ENCODE measurements around the gene LCN6. TPM values are rescaled to one million over a fixed set of nuclear protein-coding genes. Genes with fewer than 3 reads are reported as not detected.

LCN6 gene
- total and polyA plus RNA-seq, 9 of the 15 experiments (the other 6 are each of a cell fraction or from before 2014, with no cell fraction given): 0.10 to 0.45 (median 0.37) TPM; not detected in 5

GRCh38 chr9:136740971-136741882 lies 7.1 kb downstream of the LCN6 start:
- intact Hi-C loops (cut with micrococcal nuclease): no loop called here
- 26% methylated on average over 18 of the region's 37 CpGs for WGBS (ENCODE audit: insufficient coverage, low coverage, missing lambda C conversion rate)
- Histone ChIP-seq H3K4me1 (replicated peaks in 1 of 2; ENCODE audit: control insufficient read depth in 2 of 2, insufficient read depth in 2 of 2, low read length in 2 of 2) (peaks cover 16 to 74% of the 10 kb centered on the region in 2 experiments), H3K27me3 (ENCODE audit: control insufficient read depth in 2 of 2, insufficient read depth in 2 of 2, low read length in 2 of 2) (peaks cover 0 to 5% of the 10 kb centered on the region in 2 experiments; a peak in 3 of 5 replicates), H3K9me3 (replicated peaks; ENCODE audit: control insufficient read depth, insufficient read depth, low read depth, low read length) (no peaks in the 10 kb centered on the region), H3K9me1 (ENCODE audit: control insufficient read depth, insufficient read depth, low read length) (no peaks in the 10 kb centered on the region), H3K27ac (ENCODE audit: extremely low read depth, low read depth, low read length) (no peak overlapping the region), H2AFZ (ENCODE audit: low read depth, low read length) (peak overlapping the region; percentile 70), H3K79me2 (ENCODE audit: control insufficient read depth, insufficient read depth, low read length) (no peaks in the 10 kb centered on the region), H3K4me2 (ENCODE audit: insufficient read depth, low read length) (no peak overlapping the region), H3K4me3 (no peak overlapping the region), H4K20me1 (replicated peaks; ENCODE audit: control insufficient read depth, insufficient read depth, low read length) (no peaks in the 10 kb centered on the region), H3K36me3 (ENCODE audit: control insufficient read depth, insufficient read depth, low read length) (no peaks in the 10 kb centered on the region), H3K9ac (ENCODE audit: insufficient read depth in 1 of 2, low read depth in 2 of 2, low read length in 2 of 2) (peak overlapping the region in 1 of 2 experiments; percentile 85; a peak in 2 of 4 replicates)
- FAIRE-seq (no peak), DNase-seq (ENCODE audit: extremely low read depth in 1 of 4, low spot score in 3 of 4) (peak in 2 of 4 experiments; percentile 60 to 66), ATAC-seq (peak; percentile 7; the same call in 1 of the 3 replicates)
- POLR2A ChIA-PET: interaction anchor here (1.7 to 2.2 kb wide), 2 partner anchors 11 to 13 kb away, joined by 13 read pairs; no protein-coding TSS in a partner anchor
- CTCF ChIA-PET (ENCODE audit: low intra/inter-chr PET ratio): no interaction called here
- in situ Hi-C loops (cut with MboI): no loop called here
- BruUV-seq (replicated peaks): no TSS peak
- TF ChIP-seq VEZF1 (CRISPR knock-in tag; IDR thresholded peaks at IDR 0.05): peak; percentile 45; the same call in 1 of the 2 replicates
- no peak for TF ChIP-seq MCM2 (IDR thresholded peaks at IDR 0.05; ENCODE audit: low read depth)
- TF ChIP-seq ZNF592 (IDR thresholded peaks at IDR 0.05): peak; percentile 52; the same call in 1 of the 2 replicates
- no peak for TF ChIP-seq E4F1 (CRISPR knock-in tag; IDR thresholded peaks at IDR 0.05; ENCODE audit: borderline replicate concordance)
- TF ChIP-seq E2F6 (IDR thresholded peaks at IDR 0.05; ENCODE audit: borderline replicate concordance in 1 of 2, extremely low read depth in 1 of 2, insufficient read depth in 1 of 2, insufficient read length in 1 of 2, low read depth in 1 of 2, low read length in 1 of 2, poor library complexity in 1 of 2, severe bottlenecking in 1 of 2): peak; percentile 52 to 62
- no peak for TF ChIP-seq ATF1 (CRISPR knock-in tag; IDR thresholded peaks at IDR 0.05)
- TF ChIP-seq ATF1 (tag; IDR thresholded peaks at IDR 0.05): peak; percentile 43; the same call in 1 of the 2 replicates
- TF ChIP-seq ELF1 (tag; IDR thresholded peaks at IDR 0.05): no peak

Measured in K562 (cell line).